ENCODE measurements around the gene TEF.

GRCh38 chr22:41437198-41437597, 55.5 kb downstream of the TEF start:
- TF ChIP-seq CTCF (conservative IDR thresholded peaks at IDR 0.05; ENCODE audit: low read length) (no peak), EZH2phosphoT487 (IDR thresholded peaks at IDR 0.05; ENCODE audit: borderline replicate concordance) (no peak)

Data from Loucy (cell line).